HEK293T (cell line): Measurements from ENCODE around the gene ATG9A.

Experiments
- CTCF ChIA-PET: fragments of 350-600 bp; formaldehyde crosslinking; extraction: SDS; loops from one replicate; lab custom pipeline; 2021; ENCODE audit warnings: antibody characterized with exemption, inconsistent platforms; lab: Yijun Ruan, JAX
- POLR2A ChIA-PET: fragments of 350-600 bp; formaldehyde crosslinking; extraction: SDS; loops from one replicate; lab custom pipeline; 2020; ENCODE audit warnings: antibody characterized with exemption, inconsistent platforms; lab: Yijun Ruan, JAX
- DNase-seq: peaks from one replicate; pipeline ENCODE4 v3.0.0; 2012; ENCODE audit warnings: mixed read lengths; ENCODE audit errors: extremely low spot score
- ARNT ChIP-seq: fragments of 450-650 bp; IDR thresholded peaks from 2 replicates; pipeline ENCODE4 v1.6.1; 2017; ENCODE audit warnings: mild to moderate bottlenecking
- BHLHE40 ChIP-seq: fragments of 450-650 bp; IDR thresholded peaks from 2 replicates; pipeline ENCODE4 v1.6.1; 2016; ENCODE audit warnings: mild to moderate bottlenecking, moderate library complexity, borderline replicate concordance
- CTBP1 ChIP-seq: fragments of 450-650 bp; IDR thresholded peaks from 2 replicates; pipeline ENCODE4 v1.6.1; 2016; ENCODE audit warnings: borderline replicate concordance
- ELF4 ChIP-seq: fragments of 450-650 bp; IDR thresholded peaks from 2 replicates; pipeline ENCODE4 v1.6.1; 2017; ENCODE audit warnings: antibody characterized with exemption
- FOXA1 ChIP-seq: fragments of 450-650 bp; IDR thresholded peaks from 2 replicates; pipeline ENCODE4 v1.6.1; 2016; ENCODE audit warnings: mild to moderate bottlenecking
- FOXK2 ChIP-seq: fragments of 450-650 bp; IDR thresholded peaks from 2 replicates; pipeline ENCODE4 v1.6.1; 2016; ENCODE audit warnings: mild to moderate bottlenecking
- FOXM1 ChIP-seq: fragments of 450-650 bp; IDR thresholded peaks from 2 replicates; pipeline ENCODE4 v1.6.1; 2017; ENCODE audit warnings: mild to moderate bottlenecking, borderline replicate concordance
- HDGF ChIP-seq: fragments of 450-650 bp; IDR thresholded peaks from 2 replicates; pipeline ENCODE4 v1.6.1; 2017; ENCODE audit warnings: antibody characterized with exemption, borderline replicate concordance
- L3MBTL2 ChIP-seq: fragments of 450-650 bp; conservative IDR thresholded peaks from 2 replicates; pipeline ENCODE4 v1.6.1; 2016; ENCODE audit warnings: mild to moderate bottlenecking
- LEF1 ChIP-seq: fragments of 450-650 bp; IDR thresholded peaks from 2 replicates; pipeline ENCODE4 v1.6.1; 2017; ENCODE audit warnings: mild to moderate bottlenecking, borderline replicate concordance
- NFRKB ChIP-seq: fragments of 450-650 bp; IDR thresholded peaks from 2 replicates; pipeline ENCODE4 v1.6.1; 2016; ENCODE audit warnings: mild to moderate bottlenecking, moderate library complexity
- SP1 ChIP-seq: fragments of 450-650 bp; IDR thresholded peaks from 2 replicates; pipeline ENCODE4 v1.6.1; 2017
- SUZ12 ChIP-seq: fragments of 450-650 bp; IDR thresholded peaks from 2 replicates; pipeline ENCODE4 v1.6.1; 2016; ENCODE audit warnings: mild to moderate bottlenecking
- TARDBP ChIP-seq: fragments of 450-650 bp; IDR thresholded peaks from 2 replicates; pipeline ENCODE4 v1.6.1; 2016
- ZNF384 ChIP-seq: fragments of 450-650 bp; IDR thresholded peaks from 2 replicates; pipeline ENCODE4 v1.6.1; 2016
- TF ChIP-seq, protein P1 (sequence below): fragments of 450-650 bp; IDR thresholded peaks from 2 replicates; pipeline ENCODE4 v1.6.1; 2016

The ATG9A gene

DNA sequence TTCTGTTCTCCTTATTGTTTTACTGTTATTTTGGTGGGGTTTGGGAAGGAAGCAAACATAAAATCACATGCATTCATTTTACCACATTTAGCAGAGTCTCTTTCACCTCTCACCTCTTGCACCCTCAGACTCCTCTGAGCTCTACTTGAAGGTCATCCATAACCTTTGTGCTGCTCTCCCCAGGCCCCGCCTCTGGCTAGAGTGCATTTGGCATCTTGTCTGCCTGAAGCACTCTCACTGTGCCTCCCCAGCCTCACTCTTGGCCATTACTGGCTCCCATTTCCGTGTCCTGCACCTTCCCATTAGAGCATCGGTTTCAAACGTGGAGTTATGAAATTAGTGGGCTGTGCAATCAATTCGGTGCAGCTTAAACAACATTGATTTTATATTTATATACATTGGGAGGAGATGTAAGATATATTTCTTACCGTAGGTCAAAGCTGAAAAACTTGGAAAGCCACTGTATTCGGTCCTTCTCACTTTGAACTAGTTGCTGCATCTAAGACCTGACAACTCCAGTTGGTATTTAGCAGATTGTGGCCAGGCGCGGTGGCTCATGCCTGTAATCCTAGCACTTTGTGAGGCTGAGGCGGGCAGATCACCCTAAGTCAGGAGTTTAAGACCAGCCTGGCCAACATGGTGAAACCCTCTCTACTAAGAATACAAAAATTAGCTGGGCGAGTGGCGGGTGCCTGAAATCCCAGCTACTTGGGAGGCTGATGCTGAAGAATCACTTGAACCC, 29.8 kb downstream of the ATG9A start:
- CTCF ChIA-PET: no interaction called here
- POLR2A ChIA-PET: interaction anchor here (1.2 to 1.3 kb wide), 2 partner anchors 23 to 95 kb away, joined by 4 read pairs; partner anchors contain the start of gene CNPPD1

GRCh38 chr2:219198974-219199373, 30.5 kb downstream of the ATG9A start:
- TF ChIP-seq SP1: no peak
- TF ChIP-seq TARDBP: no peak
- no peak for TF ChIP-seq LEF1
- ChIA-PET CTCF (no interaction called here), POLR2A (interaction anchor here (1.3 kb wide), 1 partner anchor 95 kb away, joined by 4 read pairs; no protein-coding TSS in a partner anchor)
- no peak for DNase-seq

More for the DNA sequence above, 29.8 kb downstream of the ATG9A start:
- TF ChIP-seq FOXM1 (no peak), FOXK2 (no peak), LEF1 (no peak), ZNF384 (no peak), HDGF (no peak), TARDBP (no peak), L3MBTL2 (no peak), NFRKB (no peak), SUZ12 (no peak), CTBP1 (no peak), FOXA1 (no peak), SP1 (no peak), ELF4 (no peak), ARNT (no peak)
- TF ChIP-seq, protein P1, sequence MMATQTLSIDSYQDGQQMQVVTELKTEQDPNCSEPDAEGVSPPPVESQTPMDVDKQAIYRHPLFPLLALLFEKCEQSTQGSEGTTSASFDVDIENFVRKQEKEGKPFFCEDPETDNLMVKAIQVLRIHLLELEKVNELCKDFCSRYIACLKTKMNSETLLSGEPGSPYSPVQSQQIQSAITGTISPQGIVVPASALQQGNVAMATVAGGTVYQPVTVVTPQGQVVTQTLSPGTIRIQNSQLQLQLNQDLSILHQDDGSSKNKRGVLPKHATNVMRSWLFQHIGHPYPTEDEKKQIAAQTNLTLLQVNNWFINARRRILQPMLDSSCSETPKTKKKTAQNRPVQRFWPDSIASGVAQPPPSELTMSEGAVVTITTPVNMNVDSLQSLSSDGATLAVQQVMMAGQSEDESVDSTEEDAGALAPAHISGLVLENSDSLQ: no peak
- DNase-seq: no peak

DNA sequence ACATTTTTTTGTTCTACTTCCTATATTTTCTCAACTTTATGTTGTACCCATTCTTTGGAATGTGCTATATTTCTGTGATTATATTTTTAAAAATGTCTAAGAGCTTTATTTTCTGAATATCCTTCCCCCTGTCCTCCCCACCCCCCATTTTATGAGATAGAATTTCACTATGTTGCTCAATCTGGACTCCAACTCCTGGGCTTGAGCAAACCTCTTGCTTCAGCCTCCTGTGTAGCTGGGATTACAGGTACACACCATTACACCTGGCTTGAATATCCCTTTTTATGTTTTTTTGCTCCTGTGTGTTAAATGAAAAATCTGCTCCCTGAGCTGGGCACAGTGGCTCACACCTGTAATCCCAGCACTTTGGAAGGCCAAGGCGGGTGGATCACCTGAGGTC, 32.0 kb downstream of the ATG9A start:
- TF ChIP-seq TARDBP (no peak), ARNT (no peak), BHLHE40 (no peak), SP1 (no peak), FOXA1 (no peak), LEF1 (no peak), ELF4 (no peak), L3MBTL2 (no peak)
- DNase-seq: no peak
- CTCF ChIA-PET: no interaction called here
- POLR2A ChIA-PET: no interaction called here

DNA sequence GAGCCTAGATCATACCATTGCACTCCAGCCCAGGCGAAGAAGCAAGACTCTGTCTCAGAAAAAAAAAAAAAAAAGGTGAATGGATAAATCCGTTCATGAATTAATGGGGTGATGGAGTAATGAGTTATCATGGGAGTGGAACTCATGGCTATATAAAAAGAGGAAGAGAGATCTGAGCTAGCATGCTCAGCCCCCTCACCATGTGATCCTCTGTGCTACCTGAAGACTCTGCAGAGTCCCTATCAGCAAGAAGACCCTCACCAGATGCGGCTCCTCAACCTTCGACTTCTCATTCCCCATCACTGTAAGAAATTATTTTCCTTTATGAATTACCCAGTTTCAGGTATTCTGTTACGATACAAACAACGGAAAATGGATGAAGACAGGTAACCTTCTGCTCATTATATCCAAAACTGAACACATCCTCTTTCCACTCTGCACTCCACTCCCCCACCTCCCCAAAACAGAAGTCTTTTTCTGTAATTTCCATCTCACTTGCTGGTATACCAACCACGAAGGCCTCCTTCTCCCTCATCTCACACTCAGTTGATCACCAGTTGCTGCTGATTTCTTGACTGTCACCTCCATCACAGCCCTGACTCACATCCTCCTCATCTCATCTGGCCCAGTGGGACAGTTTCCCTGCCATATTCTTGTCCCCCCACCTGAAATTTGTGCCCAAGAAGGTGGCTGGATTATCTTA, 42.5 kb downstream of the ATG9A start:
- DNase-seq: no peak
- TF ChIP-seq HDGF (no peak), BHLHE40 (no peak), FOXA1 (no peak), L3MBTL2 (no peak), SUZ12 (no peak), LEF1 (no peak), CTBP1 (no peak), FOXK2 (no peak), TARDBP (no peak), FOXM1 (no peak), ELF4 (no peak), SP1 (no peak)
- ChIA-PET POLR2A (no interaction called here), CTCF (no interaction called here)

DNA sequence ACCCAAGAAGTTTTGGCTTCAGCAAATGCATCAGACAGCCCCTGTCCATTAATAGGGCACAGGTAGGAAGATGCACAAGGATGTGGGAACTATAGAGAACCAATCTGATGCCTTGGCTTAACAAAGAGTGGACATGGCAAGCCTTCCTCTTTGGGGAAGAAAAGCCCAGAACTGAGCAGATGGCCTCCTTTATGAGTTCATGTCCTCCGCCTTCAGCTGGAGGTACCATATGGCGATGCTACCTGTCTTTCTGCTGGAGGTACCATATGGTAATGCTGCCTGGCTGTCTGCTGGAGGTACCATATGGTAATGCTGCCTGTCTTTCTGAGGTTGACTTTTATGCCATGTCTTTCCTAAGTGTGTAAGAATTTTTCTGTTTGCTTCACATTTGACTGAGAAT, 45.3 kb downstream of the ATG9A start:
- no peak for DNase-seq
- no peak for TF ChIP-seq SP1
- no peak for TF ChIP-seq FOXK2
- no peak for TF ChIP-seq NFRKB
- TF ChIP-seq HDGF: no peak
- ChIA-PET POLR2A (no interaction called here), CTCF (no interaction called here)

DNA sequence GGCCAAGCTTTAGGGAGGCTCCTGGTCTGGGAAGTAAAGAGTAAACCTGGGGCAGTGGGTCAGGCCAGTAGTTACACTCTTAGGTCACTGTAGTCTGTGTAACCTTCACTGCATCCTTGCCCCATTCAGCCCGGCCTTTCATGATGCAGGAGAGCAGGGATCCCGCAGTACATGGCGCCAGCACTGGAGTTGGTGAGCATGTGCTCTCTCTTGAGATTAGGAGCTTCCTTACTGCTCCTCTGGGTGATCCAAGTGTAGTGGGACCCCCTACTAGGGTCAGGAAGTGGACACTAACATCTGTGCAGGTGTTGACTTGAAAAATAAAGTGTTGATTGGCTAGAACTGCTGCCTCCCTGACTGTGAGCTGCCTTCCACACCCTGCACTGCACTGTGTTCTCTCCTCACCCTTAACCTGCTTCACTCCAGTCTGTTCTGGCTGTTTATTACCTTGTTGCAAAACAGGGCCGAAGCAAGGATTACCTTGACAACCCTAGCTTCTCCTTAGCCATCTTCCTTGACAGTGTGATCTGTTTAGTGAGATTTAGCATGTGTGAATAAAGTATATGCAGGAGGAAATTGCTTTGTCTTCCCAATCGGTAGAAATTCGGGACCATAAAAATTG, 46.2 kb downstream of the ATG9A start:
- ChIA-PET POLR2A (no interaction called here), CTCF (no interaction called here)
- DNase-seq: no peak
- TF ChIP-seq ZNF384 (no peak), FOXK2 (no peak), SUZ12 (no peak)

- POLR2A ChIA-PET: no interaction called here
These were observed 46.9 kb downstream of the ATG9A start for GRCh38 chr2:219182331-219183150.

More at GRCh38 chr2:219182331-219183150, 46.9 kb downstream of the ATG9A start:
- CTCF ChIA-PET: no interaction called here
- no peak for DNase-seq
- no peak for TF ChIP-seq NFRKB
- no peak for TF ChIP-seq HDGF
- no peak for TF ChIP-seq FOXK2
- no peak for TF ChIP-seq ZNF384
- TF ChIP-seq FOXM1: no peak
- no peak for TF ChIP-seq L3MBTL2
- TF ChIP-seq ELF4: no peak
- TF ChIP-seq CTBP1: no peak
